ENCODE measurements around the gene CD22. TPM values are rescaled to one million over a fixed set of nuclear protein-coding genes. Genes with fewer than 3 reads are reported as not detected.

CD22 gene
- total RNA-seq, 6 donors from 2014 or later: 8.8 to 36.7 (median 24.7) TPM

- no peak for DNase-seq
- H3K27me3 ChIP-seq: no peaks in the 10 kb centered on the region
- no peak for TF ChIP-seq POLR2A (IDR thresholded peaks at IDR 0.05)
- TF ChIP-seq EP300 (IDR thresholded peaks at IDR 0.05): no peak
- no peak for TF ChIP-seq CTCF (IDR thresholded peaks at IDR 0.05)
- no peak for TF ChIP-seq POLR2AphosphoS5 (IDR thresholded peaks at IDR 0.05)
- ATAC-seq (ENCODE audit: low FRiP score in 2 of 2): no peak
- H3K36me3 ChIP-seq: no peaks in the 10 kb centered on the region
- H3K9me3 ChIP-seq: no peaks in the 10 kb centered on the region
- no peaks in the 10 kb centered on the region for H3K4me1 ChIP-seq
- no peak overlapping the region for H3K27ac ChIP-seq
- no peak overlapping the region for H3K4me3 ChIP-seq
- WGBS, 2 donors: 67 to 83% methylated on average over 12 of the region's 12 CpGs
Measured at GRCh38 chr19:35332817-35333216, 3.8 kb downstream of the CD22 start.

DNA sequence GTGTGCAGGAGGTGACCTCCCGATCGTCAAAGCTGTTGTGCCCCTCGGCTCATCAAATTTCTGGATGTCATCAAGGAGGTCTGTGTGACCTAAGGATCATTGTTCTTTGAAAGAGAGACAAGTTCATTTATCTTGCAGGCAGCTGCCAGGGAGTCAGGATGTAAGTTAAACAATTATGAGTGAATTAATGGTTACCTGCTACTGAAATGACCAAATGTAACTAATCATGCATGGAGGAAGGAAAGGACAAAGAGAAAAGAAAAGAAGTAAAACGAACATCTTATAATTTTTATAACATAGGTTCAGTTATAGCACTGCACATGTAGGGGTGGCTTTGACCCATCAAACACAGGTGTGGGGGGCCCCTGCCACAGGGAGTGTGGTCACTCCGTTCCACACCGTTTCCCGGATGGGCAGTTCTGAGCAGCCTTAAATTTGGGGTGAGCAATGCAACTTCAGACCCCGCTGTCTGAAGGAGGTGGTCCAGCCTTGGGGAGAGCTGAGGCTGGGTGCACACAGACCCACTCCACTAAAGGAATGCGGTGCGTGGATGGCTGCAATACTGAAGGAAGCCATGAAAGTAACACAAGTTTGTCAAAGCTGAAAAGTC, 5.3 kb downstream of the CD22 start:
- WGBS, 2 donors: 83 to 86% methylated on average over 10 of the region's 10 CpGs
- no peaks in the 10 kb centered on the region for H3K4me1 ChIP-seq
- DNase-seq (no peak), ATAC-seq (ENCODE audit: low FRiP score in 2 of 2) (no peak)
- no peak overlapping the region for H3K27ac ChIP-seq
- TF ChIP-seq POLR2AphosphoS5 (IDR thresholded peaks at IDR 0.05): no peak
- no peak for TF ChIP-seq POLR2A (IDR thresholded peaks at IDR 0.05)
- no peak for TF ChIP-seq CTCF (IDR thresholded peaks at IDR 0.05)
- TF ChIP-seq EP300 (IDR thresholded peaks at IDR 0.05): no peak
- no peaks in the 10 kb centered on the region for H3K9me3 ChIP-seq
- no peak overlapping the region for H3K4me3 ChIP-seq
- H3K36me3 ChIP-seq: no peaks in the 10 kb centered on the region
- no peaks in the 10 kb centered on the region for H3K27me3 ChIP-seq

DNA sequence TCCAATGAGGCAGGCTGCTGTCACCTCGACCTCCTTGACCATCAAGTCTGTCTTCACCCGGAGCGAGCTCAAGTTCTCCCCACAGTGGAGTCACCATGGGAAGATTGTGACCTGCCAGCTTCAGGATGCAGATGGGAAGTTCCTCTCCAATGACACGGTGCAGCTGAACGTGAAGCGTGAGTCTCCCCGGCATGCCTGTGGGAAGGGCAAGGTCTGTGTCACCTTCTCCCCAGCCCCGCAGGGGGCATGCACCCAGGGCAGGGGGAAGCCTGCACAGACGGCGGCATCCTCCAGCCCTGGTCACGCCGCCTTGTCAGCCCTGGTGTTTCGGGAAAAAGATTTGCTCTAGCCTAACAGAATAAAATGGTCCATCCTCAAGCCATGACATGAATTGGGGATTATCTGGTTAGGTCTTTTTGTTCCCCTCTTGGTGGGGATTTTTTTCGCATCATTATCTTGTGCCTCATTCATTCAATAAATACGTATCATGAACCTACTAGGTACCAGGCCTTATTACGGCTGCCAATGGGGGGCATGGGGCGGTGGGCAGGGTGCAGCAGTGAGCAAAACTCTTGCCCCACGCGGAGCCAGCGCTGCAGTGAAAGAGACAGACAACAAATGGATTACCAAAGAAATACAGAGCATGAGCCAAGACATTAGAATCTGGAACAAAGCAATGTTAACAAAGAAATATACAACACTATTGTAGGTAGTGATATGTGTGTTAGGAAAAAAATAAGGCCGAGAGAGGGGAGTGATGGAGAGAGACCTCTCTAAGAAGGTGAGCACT, 7.4 kb downstream of the CD22 start:
- no peak overlapping the region for H3K27ac ChIP-seq
- no peak for DNase-seq
- no peaks in the 10 kb centered on the region for H3K9me3 ChIP-seq
- no peaks in the 10 kb centered on the region for H3K4me1 ChIP-seq
- no peaks in the 10 kb centered on the region for H3K27me3 ChIP-seq
- TF ChIP-seq POLR2AphosphoS5 (IDR thresholded peaks at IDR 0.05) (no peak), POLR2A (IDR thresholded peaks at IDR 0.05) (no peak), EP300 (IDR thresholded peaks at IDR 0.05) (no peak), CTCF (IDR thresholded peaks at IDR 0.05) (no peak)
- H3K36me3 ChIP-seq: no peaks in the 10 kb centered on the region
- WGBS, 2 donors: 86 to 87% methylated on average over 21 of the region's 21 CpGs
- no peak for ATAC-seq (ENCODE audit: low FRiP score in 2 of 2)
- H3K4me3 ChIP-seq: no peak overlapping the region

GRCh38 chr19:35337097-35337983, 8.4 kb downstream of the CD22 start:
- H3K4me1 ChIP-seq: no peaks in the 10 kb centered on the region
- H3K4me3 ChIP-seq: no peak overlapping the region
- H3K27ac ChIP-seq: no peak overlapping the region
- TF ChIP-seq POLR2A (IDR thresholded peaks at IDR 0.05) (no peak), CTCF (IDR thresholded peaks at IDR 0.05) (no peak), EP300 (IDR thresholded peaks at IDR 0.05) (no peak)
- no peaks in the 10 kb centered on the region for H3K27me3 ChIP-seq
- no peak for ATAC-seq (ENCODE audit: low FRiP score in 2 of 2)
- no peak for DNase-seq
- no peaks in the 10 kb centered on the region for H3K36me3 ChIP-seq
- H3K9me3 ChIP-seq: no peaks in the 10 kb centered on the region
- WGBS, 2 donors: 75 to 86% methylated on average over 21 to 25 of the region's 25 CpGs

Measured in upper lobe of left lung (tissue), 6 donors.